ENCODE data around the gene LPCAT1.

GRCh38 chr5:1477341-1477740 lies 46.4 kb downstream of the LPCAT1 start:
- TF ChIP-seq CTCF (conservative IDR thresholded peaks at IDR 0.05; ENCODE audit: low read depth in 2 of 2) (no peak), EZH2phosphoT487 (IDR thresholded peaks at IDR 0.05; ENCODE audit: unreplicated experiment) (no peak), NANOG (IDR thresholded peaks at IDR 0.05; ENCODE audit: borderline replicate concordance) (no peak), EZH2 (IDR thresholded peaks at IDR 0.05; ENCODE audit: low read depth, unreplicated experiment) (no peak), STAT1 (IDR thresholded peaks at IDR 0.05; ENCODE audit: unreplicated experiment) (no peak), POLR2AphosphoS5 (IDR thresholded peaks at IDR 0.05; ENCODE audit: low read depth) (no peak), CREB1 (CRISPR knock-in tag; IDR thresholded peaks at IDR 0.05; ENCODE audit: low read depth) (no peak)
- TF ChIP-seq, protein P1, sequence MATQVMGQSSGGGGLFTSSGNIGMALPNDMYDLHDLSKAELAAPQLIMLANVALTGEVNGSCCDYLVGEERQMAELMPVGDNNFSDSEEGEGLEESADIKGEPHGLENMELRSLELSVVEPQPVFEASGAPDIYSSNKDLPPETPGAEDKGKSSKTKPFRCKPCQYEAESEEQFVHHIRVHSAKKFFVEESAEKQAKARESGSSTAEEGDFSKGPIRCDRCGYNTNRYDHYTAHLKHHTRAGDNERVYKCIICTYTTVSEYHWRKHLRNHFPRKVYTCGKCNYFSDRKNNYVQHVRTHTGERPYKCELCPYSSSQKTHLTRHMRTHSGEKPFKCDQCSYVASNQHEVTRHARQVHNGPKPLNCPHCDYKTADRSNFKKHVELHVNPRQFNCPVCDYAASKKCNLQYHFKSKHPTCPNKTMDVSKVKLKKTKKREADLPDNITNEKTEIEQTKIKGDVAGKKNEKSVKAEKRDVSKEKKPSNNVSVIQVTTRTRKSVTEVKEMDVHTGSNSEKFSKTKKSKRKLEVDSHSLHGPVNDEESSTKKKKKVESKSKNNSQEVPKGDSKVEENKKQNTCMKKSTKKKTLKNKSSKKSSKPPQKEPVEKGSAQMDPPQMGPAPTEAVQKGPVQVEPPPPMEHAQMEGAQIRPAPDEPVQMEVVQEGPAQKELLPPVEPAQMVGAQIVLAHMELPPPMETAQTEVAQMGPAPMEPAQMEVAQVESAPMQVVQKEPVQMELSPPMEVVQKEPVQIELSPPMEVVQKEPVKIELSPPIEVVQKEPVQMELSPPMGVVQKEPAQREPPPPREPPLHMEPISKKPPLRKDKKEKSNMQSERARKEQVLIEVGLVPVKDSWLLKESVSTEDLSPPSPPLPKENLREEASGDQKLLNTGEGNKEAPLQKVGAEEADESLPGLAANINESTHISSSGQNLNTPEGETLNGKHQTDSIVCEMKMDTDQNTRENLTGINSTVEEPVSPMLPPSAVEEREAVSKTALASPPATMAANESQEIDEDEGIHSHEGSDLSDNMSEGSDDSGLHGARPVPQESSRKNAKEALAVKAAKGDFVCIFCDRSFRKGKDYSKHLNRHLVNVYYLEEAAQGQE (IDR thresholded peaks at IDR 0.05; ENCODE audit: unreplicated experiment), result no peak

Measured in GM23338 (cell line).